Endothelial cell of umbilical vein (primary cell): ENCODE measurements around the gene ERMN. TPM values are rescaled to one million over a fixed set of nuclear protein-coding genes. Genes with fewer than 3 reads are reported as not detected.

Experiments
- BruUV-seq: library from RNA; stranded (reverse); fragments of 400-500 nt; replicated peaks from 2 replicates; lab custom pipeline; 2021; lab: Mats Ljungman, UMichigan
- CTCF ChIA-PET: fragments of 300-600, 350-600 bp; sonication (Branson Sonifier 250); formaldehyde crosslinking; loops from one replicate; lab custom pipeline; 2021; ENCODE audit warnings: antibody characterized with exemption, inconsistent platforms; lab: Charles Lee
- POLR2A ChIA-PET: fragments of 300-600, 350-600 bp; sonication (Branson Sonifier 250); formaldehyde crosslinking; loops from one replicate; lab custom pipeline; 2021; ENCODE audit warnings: antibody characterized with exemption, inconsistent platforms; lab: Charles Lee
- DNase-seq: peaks from one replicate; pipeline ENCODE4 v3.0.0-alpha.2; 2011; ENCODE audit warnings: low read depth, low spot score
- FAIRE-seq: peaks from 2 replicates; lab custom pipeline; 2011; peaks lifted over from hg19 to GRCh38; lab: Jason Lieb, UNC
- H2AFZ ChIP-seq: 2 replicates; pipeline ENCODE4 v1.6.0; 2012; ENCODE audit warnings: low read depth, low read length, control low read depth, inconsistent platforms
- H3K27ac ChIP-seq: 2 replicates; pipeline ENCODE4 v1.5.1; 2011; ENCODE audit warnings: low read depth, mild to moderate bottlenecking, control low read depth, low read length, moderate library complexity; ENCODE audit not compliant: insufficient read depth
- H3K27me3 ChIP-seq, 2 experiments: 2 replicates each; pipeline versions ENCODE4 v1.6.0 to v1.6.1; 2011; ENCODE audit warnings: low read length in 2 of 2, mixed read lengths in 1 of 2; ENCODE audit not compliant: control insufficient read depth in 2 of 2, insufficient read depth in 2 of 2
- H3K36me3 ChIP-seq, 2 experiments: 2 replicates in 1 of 2; 3 replicates in 1 of 2; pipeline ENCODE4 v1.5.1; 2011; ENCODE audit warnings: low read length in 2 of 2, mild to moderate bottlenecking in 1 of 2, moderate library complexity in 1 of 2; ENCODE audit not compliant: control insufficient read depth in 2 of 2, insufficient read depth in 2 of 2; ENCODE audit errors: extremely low read depth in 1 of 2
- H3K4me1 ChIP-seq: 3 replicates; pipeline ENCODE4 v1.5.1; 2011; ENCODE audit warnings: mild to moderate bottlenecking, low read length; ENCODE audit not compliant: control insufficient read depth, insufficient read depth; ENCODE audit errors: extremely low read depth
- H3K4me2 ChIP-seq: 2 replicates; pipeline ENCODE4 v1.6.1; 2011; ENCODE audit warnings: low read length, control low read depth, mixed read lengths; ENCODE audit not compliant: insufficient read depth
- H3K4me3 ChIP-seq, 3 experiments: fragments of 200-600 bp in 1 of 3; sonication (generic), shearing (Covaris generic) in 1 of 3; replicated peaks in 1 of 3; 2 replicates each; pipeline ENCODE4 v1.5.1; 2011 to 2016; ENCODE audit warnings: control low read depth in 3 of 3, low read length in 3 of 3, mild to moderate bottlenecking in 2 of 3, inconsistent platforms in 1 of 3, low read depth in 1 of 3, moderate library complexity in 1 of 3; ENCODE audit not compliant: insufficient read depth in 1 of 3
- H3K79me2 ChIP-seq: 2 replicates; pipeline ENCODE4 v1.6.0; 2012; ENCODE audit warnings: low read length, inconsistent platforms; ENCODE audit not compliant: control insufficient read depth, insufficient read depth
- H3K9ac ChIP-seq: replicated peaks from 2 replicates; pipeline ENCODE3; 2011; ENCODE audit warnings: low read length, control low read depth; ENCODE audit not compliant: insufficient read depth; ENCODE audit errors: extremely low read depth
- H3K9me1 ChIP-seq: replicated peaks from 3 replicates; pipeline ENCODE4 v1.6.0; 2011; ENCODE audit warnings: mild to moderate bottlenecking, low read length; ENCODE audit not compliant: control insufficient read depth, insufficient read depth; ENCODE audit errors: extremely low read depth
- H3K9me3 ChIP-seq: replicated peaks from 2 replicates; pipeline ENCODE4 v1.5.1; 2012; ENCODE audit warnings: low read length, inconsistent platforms; ENCODE audit not compliant: control insufficient read depth, insufficient read depth
- H4K20me1 ChIP-seq: replicated peaks from 2 replicates; pipeline ENCODE3; 2011; ENCODE audit warnings: mild to moderate bottlenecking, low read length; ENCODE audit not compliant: control insufficient read depth, insufficient read depth; ENCODE audit errors: extremely low read depth
- EZH2 ChIP-seq: IDR thresholded peaks from 2 replicates; pipeline ENCODE4 v1.6.1; 2012; ENCODE audit warnings: borderline replicate concordance, low read depth, mild to moderate bottlenecking, moderate library complexity, low read length, inconsistent platforms; ENCODE audit not compliant: severe bottlenecking
- FOS ChIP-seq: IDR thresholded peaks from 2 replicates; pipeline ENCODE4 v1.6.1; 2011; ENCODE audit warnings: mild to moderate bottlenecking, low read length, moderate library complexity, borderline replicate concordance; ENCODE audit not compliant: insufficient read depth
- GATA2 ChIP-seq: IDR thresholded peaks from 2 replicates; pipeline ENCODE4 v1.7.0; 2011; ENCODE audit warnings: low read depth, mild to moderate bottlenecking, moderate library complexity, mixed read lengths, low read length; ENCODE audit not compliant: insufficient read length, insufficient read depth
- JUN ChIP-seq: IDR thresholded peaks from 2 replicates; pipeline ENCODE4 v1.6.1; 2011; ENCODE audit warnings: borderline replicate concordance, low read depth; ENCODE audit not compliant: insufficient read length, insufficient read depth
- MYC ChIP-seq: IDR thresholded peaks from one replicate; pipeline ENCODE4 v1.6.1; 2011; ENCODE audit warnings: mild to moderate bottlenecking, low read depth, low read length
- POLR2A ChIP-seq: IDR thresholded peaks from 2 replicates; pipeline ENCODE4 v1.6.1; 2012; ENCODE audit warnings: low read depth, mild to moderate bottlenecking, control low read depth, low read length
- POLR2AphosphoS5 ChIP-seq: IDR thresholded peaks from 2 replicates; pipeline ENCODE4 v1.6.1; 2012; ENCODE audit warnings: low read depth, mild to moderate bottlenecking, control low read depth, low read length, moderate library complexity; ENCODE audit not compliant: insufficient read depth
- dilution Hi-C: fragments of 300-500 bp; cut with MboI; formaldehyde crosslinking; loops from one replicate; pipeline ENCODE4 v1.15.0; 2019; ENCODE audit warnings: low sequenced_read_pairs; ENCODE audit not compliant: extremely low pct_ligation_motif_present
- intact Hi-C: fragments of 100-400 bp; cut with micrococcal nuclease; formaldehyde crosslinking; loops from one replicate; pipeline ENCODE4 v1.10.0; 2022
- polyA plus RNA-seq, 4 experiments: library from polyadenylated mRNA; depleted of rRNA in 3 of 4; stranded (reverse) in 3 of 4; unstranded in 1 of 4; fragments of >200 nt; gene quantifications; 2 replicates each; pipeline versions ENCODE4 v1.2.1 to v1.2.3, GENCODE V29; 2011 to 2012; ENCODE audit warnings: missing spikeins in 1 of 4
- total RNA-seq: library from RNA; stranded (reverse); gene quantifications from 2 replicates; pipeline ENCODE4 v1.2.3, GENCODE V29; 2021
- TF ChIP-seq, protein P1 (sequence below), 2 donors: IDR thresholded peaks; 1 replicate in 1 of 2; 2 replicates in 1 of 2; pipeline ENCODE4 v1.5.1; 2011; ENCODE audit warnings: low read length in 2 of 2, mild to moderate bottlenecking in 2 of 2, moderate library complexity in 2 of 2, control low read depth in 1 of 2, inconsistent platforms in 1 of 2, low read depth in 1 of 2; ENCODE audit not compliant: insufficient read depth in 1 of 2; ENCODE audit errors: extremely low read depth in 1 of 2
- TF ChIP-seq, protein P2 (sequence below): IDR thresholded peaks from 2 replicates; pipeline ENCODE4 v1.6.1; 2011; ENCODE audit not compliant: insufficient read depth, insufficient read length

The ERMN gene
- total and polyA plus RNA-seq, 2 donors (not counting 3 experiments of a cell fraction or from before 2014, with no cell fraction given) = not detected

DNA sequence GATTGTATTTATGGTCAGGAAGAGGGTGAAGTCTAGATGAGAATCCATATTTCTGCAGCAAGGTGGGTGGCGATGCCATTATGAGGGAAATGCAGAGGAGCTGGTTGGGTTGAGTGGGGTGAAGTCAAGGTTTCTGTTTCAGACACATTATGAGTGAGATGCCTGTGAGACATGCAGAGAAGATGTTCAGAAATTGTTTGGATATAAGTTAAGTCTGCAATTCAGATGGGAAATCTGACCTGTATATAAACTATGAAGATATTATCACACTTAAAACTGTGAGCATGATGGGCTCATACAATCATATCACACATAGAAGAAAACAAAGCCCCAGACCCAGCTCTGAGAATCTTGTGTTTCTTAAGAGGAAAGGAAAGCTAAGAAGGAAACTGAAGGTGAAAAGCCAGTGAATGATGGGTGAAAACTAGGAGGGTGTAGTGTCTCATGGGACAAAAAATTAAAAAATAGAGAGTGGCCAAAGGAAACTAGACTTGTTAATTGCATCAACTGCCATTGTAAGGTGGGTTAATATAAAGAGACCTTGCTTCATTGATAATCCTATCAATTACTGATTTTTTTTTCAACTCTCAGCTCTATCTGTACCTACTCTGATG, 53.9 kb downstream of the ERMN start:
- H3K9ac ChIP-seq = no peak overlapping the region
- H3K4me3 ChIP-seq = no peak overlapping the region
- H3K4me1 ChIP-seq = no peaks in the 10 kb centered on the region
- dilution Hi-C loops (no loop called here), intact Hi-C loops (no loop called here)
- POLR2A ChIA-PET = no interaction called here
- DNase-seq (no peak), FAIRE-seq (no peak)
- no peaks in the 10 kb centered on the region for H3K9me3 ChIP-seq
- H3K9me1 ChIP-seq = no peaks in the 10 kb centered on the region
- no peaks in the 10 kb centered on the region for H3K27me3 ChIP-seq
- no peaks in the 10 kb centered on the region for H3K79me2 ChIP-seq
- H3K36me3 ChIP-seq = no peaks in the 10 kb centered on the region
- no peak overlapping the region for H3K27ac ChIP-seq
- TF ChIP-seq POLR2A = no peak
- TF ChIP-seq POLR2AphosphoS5 = no peak
- TF ChIP-seq JUN = no peak
- TF ChIP-seq, protein P1, sequence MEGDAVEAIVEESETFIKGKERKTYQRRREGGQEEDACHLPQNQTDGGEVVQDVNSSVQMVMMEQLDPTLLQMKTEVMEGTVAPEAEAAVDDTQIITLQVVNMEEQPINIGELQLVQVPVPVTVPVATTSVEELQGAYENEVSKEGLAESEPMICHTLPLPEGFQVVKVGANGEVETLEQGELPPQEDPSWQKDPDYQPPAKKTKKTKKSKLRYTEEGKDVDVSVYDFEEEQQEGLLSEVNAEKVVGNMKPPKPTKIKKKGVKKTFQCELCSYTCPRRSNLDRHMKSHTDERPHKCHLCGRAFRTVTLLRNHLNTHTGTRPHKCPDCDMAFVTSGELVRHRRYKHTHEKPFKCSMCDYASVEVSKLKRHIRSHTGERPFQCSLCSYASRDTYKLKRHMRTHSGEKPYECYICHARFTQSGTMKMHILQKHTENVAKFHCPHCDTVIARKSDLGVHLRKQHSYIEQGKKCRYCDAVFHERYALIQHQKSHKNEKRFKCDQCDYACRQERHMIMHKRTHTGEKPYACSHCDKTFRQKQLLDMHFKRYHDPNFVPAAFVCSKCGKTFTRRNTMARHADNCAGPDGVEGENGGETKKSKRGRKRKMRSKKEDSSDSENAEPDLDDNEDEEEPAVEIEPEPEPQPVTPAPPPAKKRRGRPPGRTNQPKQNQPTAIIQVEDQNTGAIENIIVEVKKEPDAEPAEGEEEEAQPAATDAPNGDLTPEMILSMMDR (IDR thresholded peaks at IDR 0.05; ENCODE audit: extremely low read depth in 1 of 2, insufficient read depth in 1 of 2, low read depth in 1 of 2, low read length in 2 of 2) = no peak
- no peak for TF ChIP-seq GATA2
- no peak for TF ChIP-seq MYC
- TF ChIP-seq FOS = no peak
- TF ChIP-seq EZH2 = no peak
- TF ChIP-seq, protein P2, sequence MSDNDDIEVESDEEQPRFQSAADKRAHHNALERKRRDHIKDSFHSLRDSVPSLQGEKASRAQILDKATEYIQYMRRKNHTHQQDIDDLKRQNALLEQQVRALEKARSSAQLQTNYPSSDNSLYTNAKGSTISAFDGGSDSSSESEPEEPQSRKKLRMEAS = no peak
- H4K20me1 ChIP-seq = no peaks in the 10 kb centered on the region
- no TSS peak for BruUV-seq
- no peak overlapping the region for H2AFZ ChIP-seq
- no peak overlapping the region for H3K4me2 ChIP-seq
- CTCF ChIA-PET = no interaction called here
